RWPE2 (cell line): ENCODE measurements around the gene AFF1.

Experiments used
- ATAC-seq: fragments of 200-7000 bp; cut with Tn5 transposase; 3 replicates; pipeline ENCODE4 v1.9.1; 2021; ENCODE audit warnings: low read depth
- DNase-seq: peaks from one replicate; pipeline ENCODE4 v3.0.0-alpha.2; 2020; ENCODE audit warnings: low spot score
- H3K27ac ChIP-seq: fragments of 450-650 bp; 2 replicates; pipeline ENCODE4 v1.5.1; 2017; ENCODE audit warnings: mild to moderate bottlenecking; ENCODE audit not compliant: poor library complexity, severe bottlenecking
- H3K27me3 ChIP-seq: fragments of 250-450 bp; sonication (Bioruptor Pico); 2 replicates; pipeline ENCODE4 v1.5.1; 2021; ENCODE audit warnings: mild to moderate bottlenecking, moderate library complexity; ENCODE audit not compliant: insufficient read depth, poor library complexity, severe bottlenecking
- H3K36me3 ChIP-seq: fragments of 250-450 bp; sonication (Bioruptor Pico); 2 replicates; pipeline ENCODE4 v1.5.1; 2020; ENCODE audit warnings: low read depth, mild to moderate bottlenecking, moderate library complexity
- H3K4me1 ChIP-seq: fragments of 250-450 bp; sonication (Bioruptor Pico); 2 replicates; pipeline ENCODE4 v1.5.1; 2021; ENCODE audit warnings: mild to moderate bottlenecking, moderate library complexity; ENCODE audit not compliant: insufficient read depth, poor library complexity, severe bottlenecking
- H3K4me3 ChIP-seq: fragments of 250-450 bp; sonication (Bioruptor Pico); 2 replicates; pipeline ENCODE4 v1.5.1; 2021; ENCODE audit warnings: mild to moderate bottlenecking, moderate library complexity; ENCODE audit not compliant: severe bottlenecking
- H3K9me3 ChIP-seq: fragments of 250-450 bp; sonication (Bioruptor Pico); 2 replicates; pipeline ENCODE4 v1.5.1; 2021; ENCODE audit warnings: mild to moderate bottlenecking, moderate library complexity; ENCODE audit not compliant: severe bottlenecking
- CTCF ChIP-seq: fragments of 450-650 bp; IDR thresholded peaks from one replicate; pipeline ENCODE4 v1.5.1; 2017; ENCODE audit warnings: mild to moderate bottlenecking, moderate library complexity; ENCODE audit not compliant: poor library complexity, severe bottlenecking

The AFF1 gene

GRCh38 chr4:86928400-86929255 is 6.2 kb upstream of the AFF1 start:
- Histone ChIP-seq H3K4me3 (no peak overlapping the region), H3K27me3 (no peaks in the 10 kb centered on the region), H3K36me3 (no peaks in the 10 kb centered on the region), H3K9me3 (no peaks in the 10 kb centered on the region), H3K27ac (peak overlapping the region; percentile 91), H3K4me1 (peaks cover 45% of the 10 kb centered on the region)
- no peak for DNase-seq
- TF ChIP-seq CTCF: no peak
- no peak for ATAC-seq

GRCh38 chr4:86934147-86934770 is 552 bp upstream of the AFF1 start:
- Histone ChIP-seq H3K4me1 (peaks cover 22% of the 10 kb centered on the region), H3K36me3 (no peaks in the 10 kb centered on the region), H3K9me3 (no peaks in the 10 kb centered on the region), H3K4me3 (peak overlapping the region; percentile 88), H3K27me3 (no peaks in the 10 kb centered on the region), H3K27ac (peak overlapping the region; percentile 86)
- ATAC-seq (no peak), DNase-seq (no peak)
- TF ChIP-seq CTCF: no peak

- H3K36me3 ChIP-seq: no peaks in the 10 kb centered on the region
- peak overlapping the region; percentile 88 for H3K4me3 ChIP-seq
- no peak for ATAC-seq
- TF ChIP-seq CTCF: no peak
- no peaks in the 10 kb centered on the region for H3K9me3 ChIP-seq
- H3K27me3 ChIP-seq: no peaks in the 10 kb centered on the region
- no peak for DNase-seq
- peak overlapping the region; percentile 86 for H3K27ac ChIP-seq
- peaks cover 24% of the 10 kb centered on the region for H3K4me1 ChIP-seq
Measured at GRCh38 chr4:86935566-86935852, 698 bp downstream of the AFF1 start.

GRCh38 chr4:86935853-86936733 is 1.3 kb downstream of the AFF1 start:
- Histone ChIP-seq H3K36me3 (no peaks in the 10 kb centered on the region), H3K9me3 (no peaks in the 10 kb centered on the region), H3K27me3 (no peaks in the 10 kb centered on the region), H3K4me3 (peak overlapping the region; percentile 88), H3K4me1 (peaks cover 24% of the 10 kb centered on the region), H3K27ac (peak overlapping the region; percentile 86)
- DNase-seq: no peak
- TF ChIP-seq CTCF: no peak
- peak; percentile 66 for ATAC-seq
